Measurements from ENCODE around the gene VTI1A. TPM values are rescaled to one million over a fixed set of nuclear protein-coding genes. Genes with fewer than 3 reads are reported as not detected.

Gene VTI1A
- total RNA-seq, 1 donor from 2014 or later: 30.1 TPM

DNA sequence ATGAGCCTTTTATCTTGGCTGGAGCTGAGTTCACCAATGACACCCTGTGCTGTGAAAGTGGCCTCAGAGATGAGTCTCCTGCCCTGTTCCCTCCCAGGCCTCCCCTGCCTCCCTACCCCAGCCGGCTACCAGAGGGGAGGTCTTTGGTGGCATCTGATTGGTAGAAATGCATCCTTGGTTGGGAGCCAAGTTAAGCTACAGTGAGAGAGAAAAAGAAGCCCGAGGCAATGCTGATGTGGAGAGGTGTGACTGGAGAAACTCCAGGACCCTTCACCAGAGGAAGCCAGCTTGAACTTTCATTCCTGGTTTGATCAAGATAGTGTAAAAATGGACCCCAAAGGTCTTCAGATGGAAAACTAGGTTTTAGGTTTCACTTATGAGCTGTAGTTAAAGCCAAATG is 311.9 kb downstream of the VTI1A start:
- TF ChIP-seq, protein P1, sequence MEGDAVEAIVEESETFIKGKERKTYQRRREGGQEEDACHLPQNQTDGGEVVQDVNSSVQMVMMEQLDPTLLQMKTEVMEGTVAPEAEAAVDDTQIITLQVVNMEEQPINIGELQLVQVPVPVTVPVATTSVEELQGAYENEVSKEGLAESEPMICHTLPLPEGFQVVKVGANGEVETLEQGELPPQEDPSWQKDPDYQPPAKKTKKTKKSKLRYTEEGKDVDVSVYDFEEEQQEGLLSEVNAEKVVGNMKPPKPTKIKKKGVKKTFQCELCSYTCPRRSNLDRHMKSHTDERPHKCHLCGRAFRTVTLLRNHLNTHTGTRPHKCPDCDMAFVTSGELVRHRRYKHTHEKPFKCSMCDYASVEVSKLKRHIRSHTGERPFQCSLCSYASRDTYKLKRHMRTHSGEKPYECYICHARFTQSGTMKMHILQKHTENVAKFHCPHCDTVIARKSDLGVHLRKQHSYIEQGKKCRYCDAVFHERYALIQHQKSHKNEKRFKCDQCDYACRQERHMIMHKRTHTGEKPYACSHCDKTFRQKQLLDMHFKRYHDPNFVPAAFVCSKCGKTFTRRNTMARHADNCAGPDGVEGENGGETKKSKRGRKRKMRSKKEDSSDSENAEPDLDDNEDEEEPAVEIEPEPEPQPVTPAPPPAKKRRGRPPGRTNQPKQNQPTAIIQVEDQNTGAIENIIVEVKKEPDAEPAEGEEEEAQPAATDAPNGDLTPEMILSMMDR (conservative IDR thresholded peaks at IDR 0.05; ENCODE audit: low read depth, low read length): no peak
- DNase-seq (ENCODE audit: low read depth): no peak
- H3K4me3 ChIP-seq (ENCODE audit: low read depth, low read length): no peak overlapping the region

DNA sequence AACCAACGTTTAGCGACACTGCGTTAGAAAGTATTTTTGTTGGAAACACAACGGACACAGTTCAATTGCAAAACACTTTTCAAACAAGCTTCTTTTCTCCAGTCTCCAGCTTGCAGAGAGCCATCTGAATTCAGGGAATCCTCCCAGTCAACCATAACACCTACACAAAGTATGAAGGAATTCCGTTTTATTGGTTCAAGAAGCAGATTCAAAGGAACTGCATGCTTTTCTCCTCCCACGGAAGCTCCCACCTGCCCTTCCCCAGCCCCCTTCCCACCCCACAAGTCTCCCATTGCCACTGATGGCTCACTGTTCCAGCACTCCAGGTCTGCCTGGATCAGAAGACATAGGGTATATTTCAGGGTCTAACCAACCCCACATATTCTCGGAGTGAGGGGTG is 312.5 kb downstream of the VTI1A start:
- H3K4me3 ChIP-seq (ENCODE audit: low read depth, low read length): no peak overlapping the region
- DNase-seq (ENCODE audit: low read depth): no peak
- TF ChIP-seq, protein P1 (conservative IDR thresholded peaks at IDR 0.05; ENCODE audit: low read depth, low read length): no peak

DNA sequence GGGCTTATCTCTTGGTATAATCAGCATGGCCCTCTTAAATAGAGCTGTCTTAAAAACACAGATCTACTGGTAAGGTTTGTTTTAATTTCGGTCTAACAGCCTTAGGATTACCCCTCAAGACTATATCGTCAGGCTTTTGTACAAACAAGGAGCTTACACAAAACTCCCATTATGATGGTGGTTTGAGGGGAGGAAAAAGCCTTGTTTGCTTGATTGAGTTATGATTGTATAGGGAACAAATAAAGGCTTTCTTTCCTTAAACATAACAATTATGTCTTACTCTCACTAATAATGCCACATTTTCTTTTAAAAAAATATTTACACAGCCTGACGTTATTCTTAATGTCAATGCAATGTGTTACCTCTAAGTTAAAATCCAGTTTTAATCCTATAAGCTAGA is 314.2 kb downstream of the VTI1A start:
- no peak overlapping the region for H3K4me3 ChIP-seq (ENCODE audit: low read depth, low read length)
- TF ChIP-seq, protein P1 (conservative IDR thresholded peaks at IDR 0.05; ENCODE audit: low read depth, low read length): no peak
- DNase-seq (ENCODE audit: low read depth): no peak

DNA sequence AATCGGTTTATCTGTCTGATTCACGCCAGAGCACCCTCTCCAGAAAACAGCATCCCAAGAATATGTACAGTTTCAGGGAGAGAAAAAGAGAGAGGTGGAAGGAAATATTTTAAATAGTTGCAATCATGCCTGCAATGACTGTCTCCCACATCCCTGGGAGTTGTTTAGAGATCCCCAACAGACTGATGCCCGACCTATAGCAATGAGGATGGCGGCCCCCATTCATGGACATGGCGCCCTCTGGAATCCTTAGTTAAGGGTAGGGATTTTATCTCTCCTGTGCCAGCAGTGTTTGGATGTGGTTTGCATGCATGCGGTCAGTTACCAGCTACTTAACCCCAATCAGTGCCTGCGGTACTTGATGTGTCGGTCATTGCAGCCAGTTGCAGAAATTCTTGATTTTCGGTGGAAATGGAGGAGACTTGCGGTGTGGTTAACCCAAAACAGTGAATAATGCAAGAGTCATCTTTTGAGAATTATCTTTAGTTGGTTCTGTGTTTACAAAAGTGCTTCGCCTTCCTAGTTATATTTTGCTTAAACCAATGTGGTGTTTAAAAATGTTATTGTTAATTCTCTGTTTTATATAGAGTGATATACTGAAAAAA is 317.0 kb downstream of the VTI1A start:
- TF ChIP-seq, protein P1 (conservative IDR thresholded peaks at IDR 0.05; ENCODE audit: low read depth, low read length): no peak
- no peak for DNase-seq (ENCODE audit: low read depth)
- no peak overlapping the region for H3K4me3 ChIP-seq (ENCODE audit: low read depth, low read length)

DNA sequence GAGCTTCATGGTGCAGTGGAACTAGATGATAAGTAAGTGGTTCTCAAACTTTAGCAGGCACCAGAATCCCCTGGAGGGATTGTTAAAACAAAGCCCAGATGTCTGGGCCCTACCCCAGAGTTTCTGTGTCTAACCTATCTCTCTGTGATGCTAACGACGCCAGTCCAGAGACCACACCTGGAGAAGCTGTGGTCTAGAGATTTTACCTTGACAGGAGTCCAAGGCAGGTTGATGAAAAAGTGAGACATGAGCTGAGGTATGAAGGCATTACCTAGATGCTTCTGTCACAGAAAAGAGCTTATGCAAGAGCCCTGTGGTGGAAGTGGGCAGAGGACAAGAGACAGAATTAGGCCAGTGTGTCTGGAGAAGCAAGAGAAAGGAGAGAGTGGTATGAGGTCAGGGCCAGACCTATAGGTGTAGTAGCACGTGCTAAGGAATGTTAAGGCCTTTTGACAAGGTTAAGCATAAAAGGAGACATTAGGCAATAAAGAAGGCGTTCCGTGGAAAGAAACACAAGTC is 318.8 kb downstream of the VTI1A start:
- H3K4me3 ChIP-seq (ENCODE audit: low read depth, low read length): no peak overlapping the region
- TF ChIP-seq, protein P1 (conservative IDR thresholded peaks at IDR 0.05; ENCODE audit: low read depth, low read length): no peak
- no peak for DNase-seq (ENCODE audit: low read depth)

DNA sequence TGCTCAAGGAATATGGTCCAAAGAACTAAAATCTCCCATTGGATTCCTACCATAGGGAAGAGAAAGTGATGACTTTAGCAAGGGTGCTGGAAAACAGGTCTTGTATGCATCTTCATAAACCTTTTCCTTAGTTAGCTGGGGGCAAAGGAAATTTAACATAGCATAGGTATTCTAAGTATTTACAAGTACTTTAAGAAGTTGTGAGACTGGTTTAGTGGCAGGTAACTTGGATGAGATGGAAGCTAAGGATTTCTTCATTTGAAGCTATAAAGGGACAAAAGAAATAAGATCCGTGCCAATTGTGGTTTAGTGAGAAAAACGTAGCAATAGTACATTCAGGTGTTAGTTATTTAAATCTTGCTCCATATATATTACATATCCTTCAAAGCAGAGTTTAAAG is 319.6 kb downstream of the VTI1A start:
- no peak overlapping the region for H3K4me3 ChIP-seq (ENCODE audit: low read depth, low read length)
- TF ChIP-seq, protein P1 (conservative IDR thresholded peaks at IDR 0.05; ENCODE audit: low read depth, low read length): no peak
- DNase-seq (ENCODE audit: low read depth): no peak

DNA sequence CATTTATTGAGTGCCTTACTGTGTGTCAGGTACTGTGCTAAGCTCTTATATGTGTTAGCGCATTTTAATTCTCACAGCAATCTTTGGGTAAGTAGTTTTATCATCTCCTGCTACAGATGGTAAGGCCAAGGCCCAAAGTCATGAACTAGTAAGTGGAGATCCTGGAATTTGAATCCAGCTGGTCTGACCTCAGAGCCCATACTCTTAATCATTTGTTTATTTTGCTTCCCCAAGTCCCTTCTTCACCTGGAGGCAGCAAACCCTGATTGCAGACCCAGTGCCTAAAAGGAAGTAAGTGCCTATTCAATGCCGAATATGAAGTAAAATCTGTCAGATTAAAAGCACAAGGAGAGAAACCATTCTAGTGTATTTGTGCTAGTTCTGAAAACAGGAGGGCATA is 320.1 kb downstream of the VTI1A start:
- H3K4me3 ChIP-seq (ENCODE audit: low read depth, low read length): no peak overlapping the region
- no peak for DNase-seq (ENCODE audit: low read depth)
- TF ChIP-seq, protein P1 (conservative IDR thresholded peaks at IDR 0.05; ENCODE audit: low read depth, low read length): no peak

Data from epithelial cell of proximal tubule (primary cell).